ENCODE results near the gene AMOTL2. TPM values are rescaled to one million over a fixed set of nuclear protein-coding genes. Genes with fewer than 3 reads are reported as not detected.

Gene AMOTL2
- polyA plus RNA-seq, 1 of the 3 experiments (the other 2 are of a cell fraction) = 185 TPM

DNA sequence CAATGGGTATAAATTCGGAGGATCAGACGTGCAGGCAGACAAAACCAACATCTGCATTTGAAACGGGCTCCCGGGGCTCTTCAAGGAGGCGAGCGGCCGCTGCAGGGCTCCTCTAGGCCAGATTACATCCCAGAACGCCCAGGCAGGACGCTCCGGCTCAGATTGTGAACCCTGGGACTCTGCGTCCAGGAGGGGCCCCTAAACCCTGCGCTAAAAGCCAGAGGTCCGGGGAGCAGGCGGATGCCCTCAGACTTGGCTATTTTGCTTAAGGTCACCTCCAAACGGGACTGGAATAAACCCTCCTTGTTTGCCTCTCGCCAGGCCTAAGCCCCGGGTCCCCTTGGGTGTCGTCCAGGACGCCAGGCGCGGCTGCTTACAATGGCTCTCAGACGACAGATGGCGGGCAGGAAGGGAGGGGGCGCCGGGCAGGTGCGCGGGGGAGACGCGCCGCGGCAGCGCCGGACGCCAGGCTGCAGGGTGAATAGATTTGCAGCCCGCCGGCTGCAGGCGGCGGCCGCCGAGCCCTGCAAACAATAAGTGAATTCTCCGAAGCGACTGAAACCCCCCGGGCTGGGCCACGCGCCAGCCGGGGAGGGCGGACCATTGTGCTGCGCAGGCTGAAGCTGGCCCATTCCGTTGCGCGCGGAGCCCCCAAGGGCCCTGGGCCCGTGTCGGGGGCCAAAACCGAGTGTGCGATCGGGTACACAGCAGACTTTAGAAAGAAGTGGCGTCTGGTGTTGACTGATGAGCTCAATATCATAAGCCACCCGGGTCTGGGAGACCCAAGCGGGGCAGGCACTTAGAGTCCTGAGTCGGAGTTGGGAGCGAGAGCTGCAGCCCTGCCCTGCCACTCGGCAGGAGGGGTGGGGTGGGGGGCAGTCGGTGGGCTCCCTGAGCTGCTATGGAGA, 32.3 kb upstream of the AMOTL2 start:
- POLR2A ChIA-PET = no interaction called here
- no peak overlapping the region for H3K9ac ChIP-seq

DNA sequence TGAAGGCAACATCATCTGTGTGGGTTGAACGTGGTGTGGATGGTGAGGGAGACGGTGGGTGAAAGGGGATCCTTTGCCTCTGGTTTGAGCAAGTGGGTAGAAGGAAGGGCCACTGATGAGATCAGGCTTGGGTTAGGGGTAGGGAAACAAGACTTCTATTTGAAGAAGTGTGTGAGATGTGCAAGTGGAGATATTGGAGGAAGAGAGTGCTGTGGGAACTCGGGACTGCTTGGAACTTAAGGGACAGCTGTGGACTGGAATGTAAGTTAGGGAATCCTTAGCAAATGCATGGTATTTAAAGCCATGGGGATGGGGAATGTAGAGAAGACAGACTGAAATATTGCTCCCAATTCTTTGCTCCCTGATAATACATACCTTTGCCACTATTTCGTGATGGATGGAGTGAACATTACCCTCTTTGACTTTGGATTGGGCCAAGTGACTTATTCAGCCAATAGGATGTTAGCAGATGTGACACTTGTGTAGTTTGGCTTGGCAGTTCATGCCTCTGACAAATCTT, 30.2 kb upstream of the AMOTL2 start:
- no peak for DNase-seq
- Histone ChIP-seq H3K9me2 (no peaks in the 10 kb centered on the region), H3K4me3 (ENCODE audit: low read depth in 2 of 2, low read length in 1 of 2) (no peak overlapping the region), H3K27me3 (ENCODE audit: insufficient read depth) (no peaks in the 10 kb centered on the region; the same call in 1 of the 2 replicates), H2AFZ (ENCODE audit: low read depth) (no peak overlapping the region), H3K79me2 (ENCODE audit: insufficient read depth) (no peaks in the 10 kb centered on the region), H4K20me1 (ENCODE audit: insufficient read depth) (no peaks in the 10 kb centered on the region), H3K36me3 (replicated peaks in 1 of 2; ENCODE audit: control insufficient read depth in 1 of 2, insufficient read depth in 2 of 2, low read length in 1 of 2) (no peaks in the 10 kb centered on the region), H3F3A (replicated peaks; ENCODE audit: insufficient read depth) (no peaks in the 10 kb centered on the region), H3K4me1 (ENCODE audit: control insufficient read depth in 1 of 2, insufficient read depth in 2 of 2, low read depth in 1 of 2, low read length in 1 of 2) (peaks cover 0 to 10% of the 10 kb centered on the region in 2 experiments; a peak in 1 of 4 replicates), H3K9me3 (no peaks in the 10 kb centered on the region), H3K27ac (ENCODE audit: low read depth in 2 of 2, low read length in 1 of 2) (no peak overlapping the region), H3K4me2 (no peak overlapping the region), H3K9ac (no peak overlapping the region)
- 69% methylated on average over 4 of the region's 4 CpGs for WGBS (ENCODE audit: low lambda C conversion rate)
- TF ChIP-seq MXI1 (IDR thresholded peaks at IDR 0.05; ENCODE audit: low read depth, low read length) = no peak
- no peak for TF ChIP-seq MEF2A (IDR thresholded peaks at IDR 0.05; ENCODE audit: borderline replicate concordance, low read depth)
- TF ChIP-seq SMC3 (IDR thresholded peaks at IDR 0.05; ENCODE audit: low read depth, low read length) = no peak
- POLR2A ChIA-PET = no interaction called here
- CTCF ChIA-PET = interaction anchor here (0.6 kb wide), 1 partner anchor 32 kb away, joined by 3 read pairs; no protein-coding TSS in a partner anchor

More for the DNA sequence above, 32.3 kb upstream of the AMOTL2 start:
- CTCF ChIA-PET = interaction anchor here (0.7 to 1.2 kb wide), 4 partner anchors 28 to 98 kb away, joined by 3 to 5 read pairs (median 4); no protein-coding TSS in a partner anchor
- Histone ChIP-seq H3F3A (replicated peaks; ENCODE audit: insufficient read depth) (no peaks in the 10 kb centered on the region), H3K36me3 (replicated peaks in 1 of 2; ENCODE audit: control insufficient read depth in 1 of 2, insufficient read depth in 2 of 2, low read length in 1 of 2) (no peaks in the 10 kb centered on the region), H3K4me3 (ENCODE audit: low read depth in 2 of 2, low read length in 1 of 2) (peak overlapping the region in 1 of 2 experiments; percentile 28; a peak in 2 of 4 replicates), H4K20me1 (ENCODE audit: insufficient read depth) (no peaks in the 10 kb centered on the region), H3K27ac (ENCODE audit: low read depth in 2 of 2, low read length in 1 of 2) (peak overlapping the region in 1 of 2 experiments; percentile 39; a peak in 2 of 4 replicates), H2AFZ (ENCODE audit: low read depth) (peak overlapping the region; percentile 46; the same call in 1 of the 2 replicates), H3K79me2 (ENCODE audit: insufficient read depth) (no peaks in the 10 kb centered on the region), H3K27me3 (ENCODE audit: insufficient read depth) (no peaks in the 10 kb centered on the region; the same call in 1 of the 2 replicates), H3K9me2 (no peaks in the 10 kb centered on the region), H3K4me1 (ENCODE audit: control insufficient read depth in 1 of 2, insufficient read depth in 2 of 2, low read depth in 1 of 2, low read length in 1 of 2) (peaks cover 0 to 10% of the 10 kb centered on the region in 2 experiments; a peak in 1 of 4 replicates), H3K4me2 (no peak overlapping the region), H3K9me3 (no peaks in the 10 kb centered on the region)
- TF ChIP-seq, protein P1, sequence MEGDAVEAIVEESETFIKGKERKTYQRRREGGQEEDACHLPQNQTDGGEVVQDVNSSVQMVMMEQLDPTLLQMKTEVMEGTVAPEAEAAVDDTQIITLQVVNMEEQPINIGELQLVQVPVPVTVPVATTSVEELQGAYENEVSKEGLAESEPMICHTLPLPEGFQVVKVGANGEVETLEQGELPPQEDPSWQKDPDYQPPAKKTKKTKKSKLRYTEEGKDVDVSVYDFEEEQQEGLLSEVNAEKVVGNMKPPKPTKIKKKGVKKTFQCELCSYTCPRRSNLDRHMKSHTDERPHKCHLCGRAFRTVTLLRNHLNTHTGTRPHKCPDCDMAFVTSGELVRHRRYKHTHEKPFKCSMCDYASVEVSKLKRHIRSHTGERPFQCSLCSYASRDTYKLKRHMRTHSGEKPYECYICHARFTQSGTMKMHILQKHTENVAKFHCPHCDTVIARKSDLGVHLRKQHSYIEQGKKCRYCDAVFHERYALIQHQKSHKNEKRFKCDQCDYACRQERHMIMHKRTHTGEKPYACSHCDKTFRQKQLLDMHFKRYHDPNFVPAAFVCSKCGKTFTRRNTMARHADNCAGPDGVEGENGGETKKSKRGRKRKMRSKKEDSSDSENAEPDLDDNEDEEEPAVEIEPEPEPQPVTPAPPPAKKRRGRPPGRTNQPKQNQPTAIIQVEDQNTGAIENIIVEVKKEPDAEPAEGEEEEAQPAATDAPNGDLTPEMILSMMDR (IDR thresholded peaks at IDR 0.05) = no peak
- TF ChIP-seq CHD2 (IDR thresholded peaks at IDR 0.05; ENCODE audit: low read length, partially characterized antibody) (peak; percentile 9), FOSL2 (IDR thresholded peaks at IDR 0.05; ENCODE audit: borderline replicate concordance, low read depth) (no peak)
- 39% methylated on average over 34 of the region's 64 CpGs for WGBS (ENCODE audit: low lambda C conversion rate)
- DNase-seq = peak; percentile 82

DNA sequence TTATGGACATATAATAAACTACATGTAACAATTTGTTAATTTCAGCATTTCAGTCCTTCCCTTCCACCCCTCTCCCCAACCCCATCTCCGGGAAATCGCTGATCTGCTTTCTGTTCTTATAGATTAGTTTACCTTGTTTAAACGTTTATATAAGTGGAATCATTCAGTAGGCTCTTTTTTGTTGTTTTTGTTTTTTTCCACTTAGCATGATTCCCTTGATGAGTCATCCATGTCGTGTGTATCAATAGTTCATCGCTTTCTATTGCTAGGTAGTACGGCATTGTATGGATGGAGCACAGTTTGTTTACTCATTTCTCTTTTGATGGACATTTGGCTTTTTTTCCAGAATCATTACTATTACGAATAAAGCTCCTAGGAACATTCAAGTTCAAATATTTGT, 23.5 kb upstream of the AMOTL2 start:
- Histone ChIP-seq H3K4me3 (ENCODE audit: low read depth in 2 of 2, low read length in 1 of 2) (no peak overlapping the region), H3K27ac (ENCODE audit: low read depth in 2 of 2, low read length in 1 of 2) (no peak overlapping the region), H3K4me2 (no peak overlapping the region), H4K20me1 (ENCODE audit: insufficient read depth) (no peaks in the 10 kb centered on the region), H3K9me3 (no peaks in the 10 kb centered on the region), H3K9me2 (no peaks in the 10 kb centered on the region), H3K4me1 (ENCODE audit: control insufficient read depth in 1 of 2, insufficient read depth in 2 of 2, low read depth in 1 of 2, low read length in 1 of 2) (no peaks in the 10 kb centered on the region), H3K36me3 (replicated peaks in 1 of 2; ENCODE audit: control insufficient read depth in 1 of 2, insufficient read depth in 2 of 2, low read length in 1 of 2) (no peaks in the 10 kb centered on the region), H3K27me3 (ENCODE audit: insufficient read depth) (no peaks in the 10 kb centered on the region), H2AFZ (ENCODE audit: low read depth) (no peak overlapping the region), H3K79me2 (ENCODE audit: insufficient read depth) (no peaks in the 10 kb centered on the region), H3K9ac (no peak overlapping the region), H3F3A (replicated peaks; ENCODE audit: insufficient read depth) (no peaks in the 10 kb centered on the region)
- 79% methylated on average over 7 of the region's 7 CpGs for WGBS (ENCODE audit: low lambda C conversion rate)
- POLR2A ChIA-PET = no interaction called here
- no peak for DNase-seq
- CTCF ChIA-PET = no interaction called here
- TF ChIP-seq TEAD4 (IDR thresholded peaks at IDR 0.05; ENCODE audit: borderline replicate concordance, insufficient read depth) (no peak), GATA2 (CRISPR knock-in tag; IDR thresholded peaks at IDR 0.05) (no peak), NRF1 (IDR thresholded peaks at IDR 0.05; ENCODE audit: low read depth, low read length) (no peak), YY1 (IDR thresholded peaks at IDR 0.05; ENCODE audit: low read depth) (no peak), CHD2 (IDR thresholded peaks at IDR 0.05; ENCODE audit: low read length, partially characterized antibody) (no peak)
- TF ChIP-seq, protein P2, sequence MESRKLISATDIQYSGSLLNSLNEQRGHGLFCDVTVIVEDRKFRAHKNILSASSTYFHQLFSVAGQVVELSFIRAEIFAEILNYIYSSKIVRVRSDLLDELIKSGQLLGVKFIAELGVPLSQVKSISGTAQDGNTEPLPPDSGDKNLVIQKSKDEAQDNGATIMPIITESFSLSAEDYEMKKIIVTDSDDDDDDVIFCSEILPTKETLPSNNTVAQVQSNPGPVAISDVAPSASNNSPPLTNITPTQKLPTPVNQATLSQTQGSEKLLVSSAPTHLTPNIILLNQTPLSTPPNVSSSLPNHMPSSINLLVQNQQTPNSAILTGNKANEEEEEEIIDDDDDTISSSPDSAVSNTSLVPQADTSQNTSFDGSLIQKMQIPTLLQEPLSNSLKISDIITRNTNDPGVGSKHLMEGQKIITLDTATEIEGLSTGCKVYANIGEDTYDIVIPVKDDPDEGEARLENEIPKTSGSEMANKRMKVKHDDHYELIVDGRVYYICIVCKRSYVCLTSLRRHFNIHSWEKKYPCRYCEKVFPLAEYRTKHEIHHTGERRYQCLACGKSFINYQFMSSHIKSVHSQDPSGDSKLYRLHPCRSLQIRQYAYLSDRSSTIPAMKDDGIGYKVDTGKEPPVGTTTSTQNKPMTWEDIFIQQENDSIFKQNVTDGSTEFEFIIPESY (IDR thresholded peaks at IDR 0.05; ENCODE audit: borderline replicate concordance, low read depth) = no peak
- TF ChIP-seq, protein P3, sequence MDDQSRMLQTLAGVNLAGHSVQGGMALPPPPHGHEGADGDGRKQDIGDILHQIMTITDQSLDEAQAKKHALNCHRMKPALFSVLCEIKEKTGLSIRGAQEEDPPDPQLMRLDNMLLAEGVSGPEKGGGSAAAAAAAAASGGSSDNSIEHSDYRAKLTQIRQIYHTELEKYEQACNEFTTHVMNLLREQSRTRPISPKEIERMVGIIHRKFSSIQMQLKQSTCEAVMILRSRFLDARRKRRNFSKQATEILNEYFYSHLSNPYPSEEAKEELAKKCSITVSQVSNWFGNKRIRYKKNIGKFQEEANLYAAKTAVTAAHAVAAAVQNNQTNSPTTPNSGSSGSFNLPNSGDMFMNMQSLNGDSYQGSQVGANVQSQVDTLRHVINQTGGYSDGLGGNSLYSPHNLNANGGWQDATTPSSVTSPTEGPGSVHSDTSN (IDR thresholded peaks at IDR 0.05) = no peak
- TF ChIP-seq, protein P4, sequence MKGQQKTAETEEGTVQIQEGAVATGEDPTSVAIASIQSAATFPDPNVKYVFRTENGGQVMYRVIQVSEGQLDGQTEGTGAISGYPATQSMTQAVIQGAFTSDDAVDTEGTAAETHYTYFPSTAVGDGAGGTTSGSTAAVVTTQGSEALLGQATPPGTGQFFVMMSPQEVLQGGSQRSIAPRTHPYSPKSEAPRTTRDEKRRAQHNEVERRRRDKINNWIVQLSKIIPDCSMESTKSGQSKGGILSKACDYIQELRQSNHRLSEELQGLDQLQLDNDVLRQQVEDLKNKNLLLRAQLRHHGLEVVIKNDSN (IDR thresholded peaks at IDR 0.05; ENCODE audit: borderline replicate concordance, low read depth) = no peak

Data from SK-N-SH (cell line).